ENCODE data around the gene DTNB. TPM values are rescaled to one million over a fixed set of nuclear protein-coding genes. Genes with fewer than 3 reads are reported as not detected.
A peak's percentile ranks its signal among the peaks of the same experiment; 100 is the strongest.

The DTNB gene
- total RNA-seq, 1 experiment from 2014 or later: 4.8 TPM

DNA sequence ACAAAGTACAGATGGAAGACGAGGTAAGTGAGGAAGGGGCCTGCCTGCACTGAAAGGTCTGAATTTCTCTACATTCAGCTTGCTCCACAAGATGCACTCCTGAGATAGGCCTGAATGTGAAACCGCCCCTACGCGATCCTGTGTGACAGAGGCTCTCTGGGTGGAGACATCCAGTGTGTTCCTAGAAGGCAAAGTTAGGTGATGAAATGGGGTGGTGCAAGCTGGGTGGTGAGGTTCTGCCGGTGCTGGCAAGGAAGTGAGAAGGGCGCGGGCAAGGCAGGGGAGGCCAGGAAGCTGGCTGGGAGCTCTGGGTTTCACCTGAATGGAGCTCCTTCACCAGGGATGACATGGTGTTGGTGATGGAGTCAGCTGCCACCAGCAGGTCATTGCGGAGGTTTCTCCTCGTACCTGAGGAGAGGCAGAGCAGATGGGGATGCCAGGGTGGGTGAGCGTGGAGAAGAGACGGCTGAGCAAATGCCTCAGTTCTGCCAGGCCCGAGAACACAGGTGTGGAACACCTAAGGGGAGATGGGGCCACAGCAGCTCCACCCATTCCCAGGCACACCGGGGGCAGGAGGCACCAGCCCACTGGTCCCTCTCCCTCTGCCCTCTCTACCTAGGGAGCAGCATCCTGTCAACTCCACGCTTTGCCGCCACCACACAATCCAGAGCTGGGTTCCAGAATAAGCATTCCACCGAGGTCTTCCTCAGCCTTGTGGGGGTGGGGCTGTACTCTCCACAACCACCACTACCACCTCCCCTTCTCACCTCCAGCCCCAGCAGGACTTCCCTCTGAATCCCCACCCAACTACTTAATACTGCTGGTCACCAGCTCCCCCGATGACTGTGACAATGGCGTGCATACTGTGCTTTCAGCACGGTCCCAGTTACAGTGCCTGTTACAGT, 286.2 kb downstream of the DTNB start:
- no peak for DNase-seq (ENCODE audit: low spot score)

- no peak for DNase-seq (ENCODE audit: low spot score)
Measured at GRCh38 chr2:25385910-25386309, 287.5 kb downstream of the DTNB start.

DNA sequence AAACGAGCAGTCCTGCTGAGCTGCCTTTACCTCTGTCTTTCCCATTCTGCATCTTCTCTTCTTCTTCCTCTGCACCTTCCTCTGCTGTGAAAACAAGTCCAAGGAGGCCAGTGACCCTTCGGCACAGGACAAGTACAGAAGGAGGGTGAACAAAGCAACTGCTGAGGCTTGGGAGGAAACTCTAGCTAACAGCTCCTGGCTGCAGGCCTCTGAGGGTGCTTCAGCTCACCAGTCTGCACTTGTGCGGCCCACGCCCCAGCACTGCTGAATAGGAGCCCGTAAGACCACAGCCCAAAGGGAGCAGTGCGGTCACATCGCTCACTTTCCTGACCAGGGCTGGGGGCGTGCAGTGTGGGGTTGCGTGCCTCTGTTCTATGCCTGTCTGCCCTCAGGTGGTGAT, 289.6 kb downstream of the DTNB start:
- DNase-seq (ENCODE audit: low spot score): no peak

DNA sequence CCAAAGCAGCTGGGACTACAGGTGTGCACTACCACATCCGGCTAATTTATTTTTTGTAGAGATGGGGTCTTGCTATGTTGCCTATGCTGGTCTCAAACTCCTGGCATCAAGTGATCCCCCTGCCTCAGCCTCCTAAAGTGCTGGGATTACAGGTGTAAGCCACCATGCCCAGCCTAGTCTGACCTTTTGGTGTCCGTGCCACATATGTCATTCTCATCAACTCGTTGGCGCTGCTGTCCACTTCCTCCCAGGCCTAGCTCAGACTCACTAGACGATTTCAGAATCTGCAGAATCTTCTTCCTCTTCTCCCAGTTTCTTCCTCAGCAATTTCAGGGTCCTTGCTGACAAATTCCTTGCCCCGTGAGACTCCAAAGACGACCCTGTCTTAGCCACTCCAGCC, 291.9 kb downstream of the DTNB start:
- DNase-seq (ENCODE audit: low spot score): no peak

DNA sequence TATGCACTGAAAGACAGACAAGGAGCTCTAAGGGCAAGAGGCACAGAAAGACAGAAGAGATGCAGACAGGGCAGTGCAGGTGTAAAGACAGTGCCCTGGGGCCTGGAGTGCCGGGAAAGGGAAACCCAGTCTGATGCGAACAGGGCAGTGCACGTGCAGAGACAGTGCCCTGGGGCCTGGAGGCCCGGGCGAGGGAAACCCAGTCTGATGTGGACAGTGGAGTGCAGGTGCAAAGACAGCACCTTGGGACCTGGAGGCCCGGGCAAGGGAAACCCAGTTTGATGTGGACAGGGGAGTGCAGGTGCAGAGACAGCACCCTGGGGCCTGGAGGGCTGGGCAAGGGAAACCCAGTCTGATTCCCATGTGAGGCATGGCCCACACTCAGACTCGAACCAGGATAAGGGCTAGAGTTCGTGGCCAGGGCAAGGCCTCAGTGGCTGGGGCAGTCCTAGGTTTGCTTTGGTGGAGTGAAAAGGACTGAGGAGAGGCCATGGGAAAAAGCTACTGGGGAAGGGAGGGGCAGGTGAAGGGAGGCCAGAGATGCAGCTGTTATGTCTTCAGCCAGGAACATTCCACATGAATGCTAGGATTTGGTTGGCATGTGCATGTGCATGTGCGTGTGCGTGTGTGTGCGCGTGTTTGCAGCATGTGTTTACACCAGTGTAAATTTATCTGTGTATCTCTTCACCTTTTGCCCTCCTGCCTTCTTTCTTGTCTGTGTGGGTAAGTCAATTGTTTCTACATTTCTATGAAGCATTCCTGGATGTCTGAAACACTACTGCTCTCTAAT, 292.6 kb downstream of the DTNB start:
- no peak for DNase-seq (ENCODE audit: low spot score)

GRCh38 chr2:25380023-25380422, 293.4 kb downstream of the DTNB start:
- DNase-seq (ENCODE audit: low spot score): no peak

- DNase-seq (ENCODE audit: low spot score): no peak
Measured at GRCh38 chr2:25379535-25379934, 293.8 kb downstream of the DTNB start.

GRCh38 chr2:25378731-25379490, 294.5 kb downstream of the DTNB start:
- peak; percentile 54 for DNase-seq (ENCODE audit: low spot score)

- no peak for DNase-seq (ENCODE audit: low spot score)
Measured at GRCh38 chr2:25377822-25378421, 295.5 kb downstream of the DTNB start.

GRCh38 chr2:25376750-25377621, 296.4 kb downstream of the DTNB start:
- peak; percentile 75 for DNase-seq (ENCODE audit: low spot score)

GRCh38 chr2:25375989-25376545, 297.3 kb downstream of the DTNB start:
- no peak for DNase-seq (ENCODE audit: low spot score)

DNA sequence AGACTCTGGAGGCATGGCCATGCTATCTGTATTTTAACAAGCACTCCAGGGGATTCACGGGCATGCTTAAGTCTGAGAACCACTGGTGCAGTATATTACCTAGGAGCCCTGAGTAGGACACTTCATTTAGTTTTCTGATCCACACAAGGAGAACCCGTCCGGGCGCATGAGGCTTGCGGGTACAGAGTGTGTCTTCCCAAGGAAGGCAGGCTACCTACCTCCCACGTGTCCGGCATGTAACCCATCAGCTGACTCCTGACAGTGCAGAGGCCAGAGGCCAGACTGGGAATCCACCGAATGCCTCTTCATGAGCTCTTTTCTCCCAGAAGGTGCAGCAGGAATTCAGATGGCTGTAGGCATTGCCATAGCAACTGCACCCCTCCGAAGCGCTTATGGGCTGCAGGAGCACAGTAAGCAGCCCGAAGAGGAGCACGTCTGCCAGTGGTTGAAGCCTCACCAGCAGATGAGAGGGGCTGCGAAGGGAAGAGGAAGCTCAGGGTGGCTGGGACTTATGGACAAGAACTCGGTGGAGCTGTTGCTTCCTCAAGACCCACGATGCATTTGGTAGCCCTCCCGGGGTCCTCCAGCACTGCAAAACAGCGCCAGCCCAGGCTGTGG, 297.9 kb downstream of the DTNB start:
- DNase-seq (ENCODE audit: low spot score): no peak

DNA sequence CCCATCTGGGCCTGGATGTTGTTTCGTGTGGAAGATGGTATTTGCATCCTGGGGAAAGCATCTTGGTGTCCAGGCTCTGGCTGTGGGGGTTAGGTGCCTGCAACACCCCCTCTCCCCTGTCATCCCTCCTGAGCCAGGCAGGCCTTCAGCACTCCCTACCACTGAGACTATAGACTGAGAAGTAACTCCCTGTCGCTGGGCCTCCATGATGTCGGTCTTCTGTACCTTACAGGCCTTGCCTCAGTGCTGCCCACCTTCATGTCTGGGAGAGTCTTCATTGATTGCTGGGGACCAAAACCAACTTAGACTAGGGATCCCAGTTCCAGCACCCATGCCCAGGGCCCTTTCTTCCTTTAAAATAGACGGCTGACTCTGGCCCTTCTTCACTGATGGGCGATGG, 298.6 kb downstream of the DTNB start:
- no peak for DNase-seq (ENCODE audit: low spot score)

- no peak for DNase-seq (ENCODE audit: low spot score)
Measured at GRCh38 chr2:25374411-25374810, 299.0 kb downstream of the DTNB start.

DNA sequence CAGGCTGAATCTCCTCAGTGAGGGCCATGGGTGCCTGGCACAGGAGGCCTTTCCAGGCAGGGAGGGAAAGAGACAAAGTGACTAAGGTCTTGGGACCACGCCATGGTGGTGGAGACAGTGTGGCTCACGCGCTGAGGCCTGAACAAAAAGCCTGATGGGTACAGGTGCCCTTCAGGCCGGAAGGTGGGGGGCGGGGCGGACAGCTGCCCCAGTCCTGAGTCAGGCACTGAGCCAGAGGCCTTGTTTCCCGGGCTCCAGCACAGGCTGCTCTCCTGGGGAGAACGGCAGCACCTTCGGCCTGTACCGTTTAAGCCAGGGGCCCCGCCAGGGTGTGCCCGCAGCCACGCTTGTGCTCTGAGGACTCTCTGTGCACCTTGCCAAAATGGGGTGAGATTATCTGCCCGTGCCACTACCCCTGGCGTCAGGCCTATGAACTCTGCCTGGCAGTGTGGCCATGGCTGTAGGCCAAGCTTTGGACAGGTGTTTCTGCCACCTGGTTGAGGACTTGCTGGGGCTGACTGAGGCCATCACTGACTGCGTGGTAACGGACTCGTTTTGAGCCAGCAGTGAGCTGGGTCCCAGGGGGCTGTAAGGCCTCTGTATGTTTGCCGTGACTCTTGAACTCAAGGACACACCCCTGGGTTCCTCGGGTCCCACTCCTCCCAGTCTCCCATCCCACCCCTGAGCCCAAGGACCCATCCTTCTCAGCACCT, 300.0 kb downstream of the DTNB start:
- DNase-seq (ENCODE audit: low spot score): no peak

GRCh38 chr2:25372405-25373268, 300.7 kb downstream of the DTNB start:
- DNase-seq (ENCODE audit: low spot score): no peak

- no peak for DNase-seq (ENCODE audit: low spot score)
Measured at GRCh38 chr2:25371253-25372241, 301.8 kb downstream of the DTNB start.

Data from H4 (cell line).